ENCODE measurements around the gene WHRN. TPM values are rescaled to one million over a fixed set of nuclear protein-coding genes. Genes with fewer than 3 reads are reported as not detected.

Gene WHRN
- total RNA-seq, 1 donor from 2014 or later, result 11.9 TPM

- no peaks in the 10 kb centered on the region for H3K4me1 Mint-ChIP-seq (ENCODE audit: low read depth)
- TF ChIP-seq CTCF (IDR thresholded peaks at IDR 0.05; ENCODE audit: unreplicated experiment), result no peak
- no peak for DNase-seq (ENCODE audit: low spot score, unreplicated experiment)
- no peaks in the 10 kb centered on the region for H3K9me3 Mint-ChIP-seq (ENCODE audit: low read depth)
- no peak overlapping the region for H3K27ac Mint-ChIP-seq
- H3K36me3 Mint-ChIP-seq (ENCODE audit: insufficient read depth), result no peaks in the 10 kb centered on the region
- peaks cover 15% of the 10 kb centered on the region for H3K27me3 Mint-ChIP-seq
- H3K4me3 Mint-ChIP-seq (ENCODE audit: low read depth), result no peak overlapping the region
Observed at GRCh38 chr9:114491430-114492003, 13.8 kb downstream of the WHRN start.

- Mint-ChIP-seq H3K36me3 (ENCODE audit: insufficient read depth) (no peaks in the 10 kb centered on the region), H3K4me3 (ENCODE audit: low read depth) (no peak overlapping the region), H3K9me3 (ENCODE audit: low read depth) (no peaks in the 10 kb centered on the region), H3K27me3 (peaks cover 4% of the 10 kb centered on the region), H3K27ac (no peak overlapping the region), H3K4me1 (ENCODE audit: low read depth) (no peaks in the 10 kb centered on the region)
- no peak for DNase-seq (ENCODE audit: low spot score, unreplicated experiment)
- TF ChIP-seq CTCF (IDR thresholded peaks at IDR 0.05; ENCODE audit: unreplicated experiment), result no peak
Observed at GRCh38 chr9:114489928-114490327, 15.3 kb downstream of the WHRN start.

- DNase-seq (ENCODE audit: low spot score, unreplicated experiment), result no peak
- Mint-ChIP-seq H3K27me3 (no peaks in the 10 kb centered on the region), H3K4me1 (ENCODE audit: low read depth) (no peaks in the 10 kb centered on the region), H3K4me3 (ENCODE audit: low read depth) (no peak overlapping the region), H3K9me3 (ENCODE audit: low read depth) (no peaks in the 10 kb centered on the region), H3K27ac (no peak overlapping the region), H3K36me3 (ENCODE audit: insufficient read depth) (no peaks in the 10 kb centered on the region)
- TF ChIP-seq CTCF (IDR thresholded peaks at IDR 0.05; ENCODE audit: unreplicated experiment), result no peak
Observed at GRCh38 chr9:114488398-114489129, 16.7 kb downstream of the WHRN start.

GRCh38 chr9:114487607-114488300, 17.5 kb downstream of the WHRN start:
- H3K36me3 Mint-ChIP-seq (ENCODE audit: insufficient read depth), result no peaks in the 10 kb centered on the region
- H3K27ac Mint-ChIP-seq, result no peak overlapping the region
- peak; percentile 53 for DNase-seq (ENCODE audit: low spot score, unreplicated experiment)
- no peaks in the 10 kb centered on the region for H3K4me1 Mint-ChIP-seq (ENCODE audit: low read depth)
- H3K4me3 Mint-ChIP-seq (ENCODE audit: low read depth), result no peak overlapping the region
- peak; percentile 76 for TF ChIP-seq CTCF (IDR thresholded peaks at IDR 0.05; ENCODE audit: unreplicated experiment)
- no peaks in the 10 kb centered on the region for H3K27me3 Mint-ChIP-seq
- no peaks in the 10 kb centered on the region for H3K9me3 Mint-ChIP-seq (ENCODE audit: low read depth)

GRCh38 chr9:114486205-114486963, 18.9 kb downstream of the WHRN start:
- H3K27ac Mint-ChIP-seq, result no peak overlapping the region
- no peaks in the 10 kb centered on the region for H3K36me3 Mint-ChIP-seq (ENCODE audit: insufficient read depth)
- no peak for TF ChIP-seq CTCF (IDR thresholded peaks at IDR 0.05; ENCODE audit: unreplicated experiment)
- H3K4me3 Mint-ChIP-seq (ENCODE audit: low read depth), result no peak overlapping the region
- H3K4me1 Mint-ChIP-seq (ENCODE audit: low read depth), result no peaks in the 10 kb centered on the region
- no peak for DNase-seq (ENCODE audit: low spot score, unreplicated experiment)
- H3K27me3 Mint-ChIP-seq, result no peaks in the 10 kb centered on the region
- H3K9me3 Mint-ChIP-seq (ENCODE audit: low read depth), result no peaks in the 10 kb centered on the region
